GM21786 (cell line): Measurements from ENCODE around the gene GCSAM.

ENCODE experiments used
- ATAC-seq: cut with Tn5 transposase; IDR thresholded peaks from one replicate; pipeline ENCODE4 v1.9.1; 2021; ENCODE audit not compliant: unreplicated experiment

GCSAM gene

DNA sequence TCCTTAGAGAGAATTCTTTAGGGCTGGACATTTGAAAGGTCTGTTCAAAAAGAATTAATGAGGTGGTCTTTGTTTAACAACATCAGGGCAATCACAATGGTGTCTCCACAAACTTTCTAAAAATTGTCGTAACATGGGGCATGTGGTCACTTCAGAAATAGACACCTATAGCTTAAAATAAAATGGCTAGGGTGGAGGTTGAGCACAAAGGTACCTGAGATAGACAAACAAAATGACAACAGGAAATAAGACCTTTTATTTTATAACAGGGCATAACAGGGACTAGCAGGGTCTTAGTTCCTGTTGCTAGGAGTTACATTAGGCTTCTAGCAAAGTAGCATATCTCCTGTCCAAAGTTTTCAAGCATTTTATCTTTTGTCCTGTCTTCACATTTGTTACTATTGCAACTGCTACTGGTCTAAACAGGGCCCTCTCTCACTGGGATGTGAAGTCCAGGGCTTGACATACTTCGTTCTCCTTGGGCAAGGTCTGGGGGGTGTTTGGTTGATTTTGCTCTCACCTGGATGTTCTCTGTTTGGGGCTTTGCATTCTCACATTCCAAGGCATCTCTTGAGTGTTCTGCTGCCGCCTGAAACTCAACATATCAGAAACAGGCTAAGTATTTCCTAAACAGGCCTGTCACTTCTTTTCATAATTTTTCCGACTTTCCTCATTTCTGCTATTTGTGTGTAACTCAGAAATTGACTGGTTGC is 3.0 kb downstream of the GCSAM start:
- ATAC-seq = no peak

GRCh38 chr3:112128843-112129727 is 4.0 kb downstream of the GCSAM start:
- ATAC-seq = peak; percentile 37

GRCh38 chr3:112127522-112128494 is 5.2 kb downstream of the GCSAM start:
- ATAC-seq = peak; percentile 20

GRCh38 chr3:112126511-112126911 is 6.5 kb downstream of the GCSAM start:
- no peak for ATAC-seq

- ATAC-seq = no peak
Measured at GRCh38 chr3:112124907-112125607, 8.0 kb downstream of the GCSAM start.

DNA sequence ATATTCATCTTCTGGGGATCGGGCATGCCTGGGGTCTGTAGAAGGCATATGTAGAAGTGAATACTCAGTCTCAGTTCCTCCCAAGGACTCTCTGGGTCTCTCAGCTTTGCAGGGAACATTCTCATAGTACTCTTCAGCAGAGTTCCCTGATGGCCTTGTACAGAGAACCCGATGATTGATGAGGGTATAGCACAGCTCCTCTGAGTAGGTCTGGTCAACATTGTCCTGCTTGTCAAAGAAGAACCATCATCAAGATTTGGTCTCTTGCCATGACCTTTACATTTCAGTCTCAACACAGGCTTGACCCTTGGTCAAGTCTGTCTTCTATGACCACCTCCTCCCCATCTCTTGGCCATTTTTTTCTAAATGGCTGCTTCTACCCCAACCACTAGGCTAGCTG is 9.5 kb downstream of the GCSAM start:
- ATAC-seq = peak; percentile 42

GRCh38 chr3:112122870-112123269 is 10.2 kb downstream of the GCSAM start:
- no peak for ATAC-seq

DNA sequence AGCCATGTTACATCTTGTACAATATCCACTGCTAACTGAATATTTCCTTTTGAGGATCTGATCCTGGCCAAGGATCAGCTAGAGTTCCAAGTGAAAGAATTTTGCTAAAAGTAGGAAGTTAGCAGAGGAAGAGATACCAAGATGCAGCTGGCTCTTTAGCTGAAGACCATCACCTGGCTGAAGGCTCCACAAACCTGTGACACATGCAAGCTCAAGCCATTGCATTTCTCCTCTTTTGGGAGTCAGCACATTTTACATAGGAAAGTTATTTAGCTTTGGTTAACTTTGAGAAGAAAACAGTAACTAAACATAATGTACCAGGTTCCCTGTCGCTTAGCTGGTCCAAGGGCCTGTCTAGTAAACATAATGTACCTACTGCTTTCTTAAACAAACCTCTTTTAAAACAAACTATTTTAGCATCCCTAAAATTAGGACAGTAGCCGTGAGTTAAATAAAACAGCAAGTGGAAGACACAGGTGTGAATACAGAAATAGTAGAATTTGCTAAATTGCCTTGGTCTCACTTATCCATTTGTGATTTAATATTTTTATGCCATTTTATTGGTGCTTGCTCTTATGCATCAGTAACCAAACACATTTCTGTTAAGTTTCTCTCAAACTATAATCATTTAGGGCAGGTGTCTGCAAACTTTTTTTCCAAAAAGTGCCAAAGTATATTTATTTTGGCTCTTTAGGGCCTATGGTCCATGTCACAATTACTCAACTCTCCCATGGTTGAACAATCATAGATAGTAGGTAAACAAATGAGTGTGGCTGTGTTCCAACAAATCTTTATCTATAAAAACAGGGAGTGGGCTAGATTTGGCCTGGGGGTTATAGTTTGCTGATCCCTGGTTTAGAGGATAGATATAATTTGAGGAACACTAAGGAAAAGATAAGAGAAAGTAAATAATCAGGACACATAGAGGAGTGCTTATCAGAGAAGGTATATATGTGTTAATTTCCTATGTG is 11.2 kb downstream of the GCSAM start:
- no peak for ATAC-seq

- peak; percentile 13 for ATAC-seq
Measured at GRCh38 chr3:112119962-112120836, 12.8 kb downstream of the GCSAM start.

- ATAC-seq = no peak
Measured at GRCh38 chr3:112117841-112118571, 15.0 kb downstream of the GCSAM start.

DNA sequence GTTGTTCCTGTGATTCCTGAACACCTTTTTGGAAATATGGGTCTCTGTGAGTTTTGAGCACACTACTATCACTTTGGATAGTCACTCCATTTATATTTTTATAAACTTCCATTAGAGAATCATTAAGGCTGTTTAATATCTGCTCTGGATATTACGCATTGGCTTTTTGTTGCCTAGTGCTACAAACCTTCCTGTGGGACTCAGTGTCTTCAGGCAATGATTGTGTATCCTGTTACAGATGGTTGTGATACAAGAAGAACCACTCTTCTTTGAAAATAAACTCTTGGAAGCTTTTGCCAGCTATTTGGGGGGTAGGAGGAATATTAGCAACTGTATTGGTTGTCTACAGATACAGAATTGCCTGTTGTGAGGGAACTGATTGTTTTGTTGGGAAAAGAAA is 15.6 kb downstream of the GCSAM start:
- no peak for ATAC-seq

GRCh38 chr3:112116748-112117186 is 16.3 kb downstream of the GCSAM start:
- no peak for ATAC-seq

DNA sequence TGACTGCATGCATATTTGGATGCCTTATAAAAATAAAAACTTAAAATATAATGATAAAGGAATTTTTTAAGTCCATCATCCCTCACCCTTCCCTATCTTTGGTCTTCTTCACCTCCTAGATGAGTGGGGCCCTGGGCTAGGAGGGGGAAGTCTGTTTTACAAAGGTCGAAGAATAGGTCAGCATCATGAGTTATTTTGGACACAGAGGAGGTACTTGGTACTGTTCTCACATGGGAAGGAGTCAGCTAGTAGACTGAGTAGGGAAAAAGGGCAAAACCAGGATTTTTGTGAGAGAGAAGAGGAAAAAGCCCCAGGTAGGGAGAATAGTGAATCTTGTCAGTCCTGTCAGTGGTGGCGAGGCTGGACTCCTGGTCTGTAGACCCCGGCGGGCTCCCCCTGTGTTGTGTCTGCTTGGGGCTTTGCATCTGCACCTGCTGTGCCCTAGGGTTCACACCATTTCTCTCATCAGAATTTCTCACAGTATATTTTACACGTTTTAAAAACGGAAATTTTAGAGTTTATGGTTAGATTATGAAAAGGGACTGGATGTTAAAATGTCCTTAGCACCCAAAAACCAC is 17.2 kb downstream of the GCSAM start:
- no peak for ATAC-seq

GRCh38 chr3:112115161-112115739 is 17.8 kb downstream of the GCSAM start:
- peak; percentile 33 for ATAC-seq

- ATAC-seq = peak; percentile 16
Measured at GRCh38 chr3:112114576-112115160, 18.4 kb downstream of the GCSAM start.

DNA sequence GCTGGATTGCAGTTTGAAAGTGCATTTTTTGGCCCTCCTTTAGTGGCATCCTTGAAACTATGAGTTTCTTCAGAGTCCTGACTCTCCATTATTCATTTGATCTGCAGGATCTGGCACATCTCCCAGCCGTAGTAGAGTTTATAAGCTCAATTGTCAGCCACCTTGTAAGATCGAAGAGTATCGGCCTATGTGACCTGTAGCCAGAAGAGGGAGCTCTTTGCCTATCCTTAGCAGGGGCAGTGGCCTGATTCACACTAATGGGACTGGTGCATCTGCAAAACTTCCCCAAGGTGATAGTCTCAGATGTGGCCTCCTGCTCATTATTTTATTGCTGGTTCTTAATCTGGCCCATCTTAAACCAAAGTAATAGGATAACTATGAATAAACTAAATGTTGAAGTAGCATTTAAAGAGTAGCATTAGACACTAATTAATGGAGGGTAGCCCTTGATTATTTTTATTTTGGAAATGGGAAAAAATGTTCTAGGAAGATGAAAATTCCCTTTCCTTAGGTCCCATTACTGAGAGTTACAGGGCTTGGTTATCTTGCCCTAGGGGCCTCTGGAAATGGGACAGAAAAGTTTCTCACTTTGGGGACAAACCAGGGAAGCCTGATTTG is 21.2 kb downstream of the GCSAM start:
- peak; percentile 42 for ATAC-seq
